CD4-positive, alpha-beta T cell treated with Interleukin-12 subunit alpha and Interleukin-12 subunit beta, for 1 hour (primary cell): ENCODE results near the gene KLHL18.
"Not testable (repeated sequence)": the region's sequence is repeated elsewhere in the genome, so short reads cannot be mapped to it uniquely, and the experiment has no call there.

Experiments used
- DNase-seq: peaks from one replicate; pipeline ENCODE4 v3.0.0-alpha.2; 2020

Gene KLHL18

GRCh38 chr3:47282424-47283192 lies at the start of gene KLHL18, which contains the start of gene KIF9:
TSS of gene KLHL18 (plus strand) at chr3:47282944. CDS start at chr3:47282966, 22 bp downstream.
TSS of gene KIF9 (minus strand) at chr3:47282799. CDS start at chr3:47277374, 5,425 bp downstream.
- DNase-seq, result peak; percentile 97

GRCh38 chr3:47238017-47238416 lies 44.7 kb upstream of the KLHL18 start:
- no peak for DNase-seq

GRCh38 chr3:47239929-47240328 lies 42.8 kb upstream of the KLHL18 start:
- DNase-seq, result no peak

DNA sequence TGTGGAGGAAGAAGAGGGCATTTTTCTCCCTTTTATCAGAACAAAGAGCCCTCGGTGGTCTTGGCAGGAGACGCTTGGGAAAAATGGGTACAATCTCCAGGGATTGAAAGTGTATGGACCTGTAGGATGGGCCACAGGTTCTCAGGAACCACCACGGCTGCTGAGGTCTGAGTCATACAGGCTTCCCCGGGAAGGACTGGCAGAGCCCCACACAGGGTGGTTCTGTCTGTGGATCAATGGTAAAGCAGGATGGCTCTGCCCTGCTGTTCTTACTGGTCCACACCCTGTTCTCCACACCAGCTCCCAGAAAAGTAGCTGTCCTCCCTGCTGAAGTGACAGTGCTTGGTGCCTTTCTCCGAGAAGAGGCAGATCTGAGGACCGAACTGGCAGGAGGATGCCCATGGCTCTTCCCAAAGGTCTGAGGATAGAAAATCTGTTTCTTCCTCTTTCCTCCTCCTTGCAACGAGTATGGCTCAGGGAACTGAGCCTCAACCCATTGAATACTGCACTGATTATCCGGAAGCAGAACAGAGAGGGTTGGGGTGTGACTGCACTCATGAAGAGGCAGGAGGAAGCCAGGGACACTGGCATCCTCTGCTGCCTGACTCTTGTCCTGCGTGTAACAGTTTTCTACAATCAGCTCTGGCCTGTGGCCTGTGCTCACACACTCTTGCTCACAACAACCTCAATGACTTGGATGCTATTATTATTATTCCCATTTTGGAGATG lies 39.2 kb upstream of the KLHL18 start:
- DNase-seq, result no peak

GRCh38 chr3:47244531-47245100 lies 38.1 kb upstream of the KLHL18 start:
- no peak for DNase-seq

GRCh38 chr3:47245271-47245670 lies 37.5 kb upstream of the KLHL18 start:
- no peak for DNase-seq

- DNase-seq, result no peak
Measured at GRCh38 chr3:47247131-47248064, 35.3 kb upstream of the KLHL18 start.

- no peak for DNase-seq
Measured at GRCh38 chr3:47250309-47251060, 32.3 kb upstream of the KLHL18 start.

GRCh38 chr3:47251085-47251484 lies 31.7 kb upstream of the KLHL18 start:
- not testable (repeated sequence) for DNase-seq

DNA sequence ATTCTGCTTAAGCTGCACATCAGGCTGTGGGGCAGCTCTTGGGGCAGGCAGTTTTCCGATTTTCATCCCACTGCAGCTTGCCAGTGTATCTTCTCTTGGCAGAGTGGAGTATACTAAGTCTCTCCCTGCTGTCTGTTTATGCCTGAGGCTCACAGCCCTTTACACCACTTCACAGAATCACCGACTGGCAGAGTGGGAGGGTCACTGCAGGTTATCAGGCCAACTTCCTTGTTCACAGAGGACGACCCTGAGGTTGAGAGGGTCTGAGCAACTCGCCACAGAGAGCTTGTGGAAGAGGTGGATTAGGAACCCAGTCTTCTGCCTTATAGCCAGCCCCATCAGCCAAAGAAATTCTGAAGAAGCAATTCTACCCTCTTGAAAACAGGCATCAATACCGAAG lies 31.1 kb upstream of the KLHL18 start:
- DNase-seq, result no peak

DNA sequence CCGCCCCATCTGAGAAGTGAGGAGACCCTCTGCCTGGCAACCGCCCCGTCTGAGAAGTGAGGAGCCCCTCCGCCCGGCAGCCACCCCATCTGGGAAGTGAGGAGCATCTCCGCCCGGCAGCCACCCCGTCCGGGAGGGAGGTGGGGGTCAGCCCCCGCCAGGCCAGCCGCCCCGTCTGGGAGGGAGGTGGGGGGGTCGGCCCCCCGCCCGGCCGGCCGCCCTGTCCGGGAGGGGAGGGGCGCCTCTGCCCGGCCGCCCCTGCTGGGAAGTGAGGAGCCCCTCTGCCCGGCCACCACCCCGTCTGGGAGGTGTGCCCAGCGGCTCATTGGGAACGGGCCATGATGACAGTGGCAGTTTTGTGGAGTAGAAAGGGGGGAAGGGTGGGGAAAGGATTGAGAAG lies 26.4 kb upstream of the KLHL18 start:
- DNase-seq, result not testable (repeated sequence)

GRCh38 chr3:47259114-47259513 lies 23.6 kb upstream of the KLHL18 start:
- DNase-seq, result no peak

DNA sequence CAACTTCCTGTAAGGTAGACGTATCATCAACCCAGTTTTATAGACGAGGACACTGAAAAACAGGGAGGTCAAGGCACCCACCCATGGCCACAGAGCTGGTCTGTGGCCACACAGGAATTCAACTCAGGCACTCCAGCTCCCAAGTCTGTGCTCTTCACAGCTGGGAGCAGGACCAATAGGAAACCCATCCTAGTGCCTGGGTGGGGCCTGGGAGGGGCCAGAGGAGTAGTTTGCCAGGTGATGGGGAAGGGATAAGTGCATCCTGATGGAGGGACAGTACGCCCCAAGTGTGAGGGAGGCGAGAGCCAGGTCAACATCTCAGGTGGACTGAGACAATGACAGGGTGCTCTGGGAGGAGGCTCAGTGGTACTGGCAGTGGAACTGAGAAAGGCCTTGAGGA lies 22.1 kb upstream of the KLHL18 start:
- no peak for DNase-seq

- no peak for DNase-seq
Measured at GRCh38 chr3:47261301-47261700, 21.4 kb upstream of the KLHL18 start.

- DNase-seq, result no peak
Measured at GRCh38 chr3:47265008-47265407, 17.7 kb upstream of the KLHL18 start.

DNA sequence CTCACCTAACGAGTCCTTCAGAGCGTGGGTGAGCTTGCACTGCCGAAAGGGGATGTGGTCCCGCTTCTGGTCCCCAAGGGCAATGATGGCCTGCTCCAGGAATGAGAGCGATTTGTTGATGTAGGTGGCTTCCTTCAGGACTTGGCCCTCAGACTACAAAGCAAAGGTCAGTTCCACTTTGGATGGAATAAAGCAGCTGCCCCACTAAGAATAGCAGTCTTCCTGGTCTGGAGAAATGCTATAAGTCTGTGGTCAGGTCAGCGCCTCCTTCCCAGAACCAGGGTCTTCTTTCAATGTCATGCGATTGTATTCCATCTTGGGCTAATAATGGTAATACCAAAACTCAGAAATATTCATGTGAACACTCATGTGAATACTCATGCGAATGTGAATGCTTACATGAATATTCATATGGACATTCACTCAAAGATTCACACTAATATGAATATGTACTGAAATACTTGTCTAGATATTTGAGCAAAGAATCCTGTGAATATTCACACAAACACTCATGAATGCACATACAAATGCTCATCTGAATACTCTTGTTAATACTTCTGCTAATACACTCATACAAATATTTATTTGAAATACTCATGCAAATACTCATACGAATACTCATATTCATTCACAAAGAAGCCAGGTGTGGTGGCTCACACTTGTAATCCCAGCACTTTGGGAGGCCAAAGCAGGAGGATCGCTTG lies 16.9 kb upstream of the KLHL18 start:
- no peak for DNase-seq

DNA sequence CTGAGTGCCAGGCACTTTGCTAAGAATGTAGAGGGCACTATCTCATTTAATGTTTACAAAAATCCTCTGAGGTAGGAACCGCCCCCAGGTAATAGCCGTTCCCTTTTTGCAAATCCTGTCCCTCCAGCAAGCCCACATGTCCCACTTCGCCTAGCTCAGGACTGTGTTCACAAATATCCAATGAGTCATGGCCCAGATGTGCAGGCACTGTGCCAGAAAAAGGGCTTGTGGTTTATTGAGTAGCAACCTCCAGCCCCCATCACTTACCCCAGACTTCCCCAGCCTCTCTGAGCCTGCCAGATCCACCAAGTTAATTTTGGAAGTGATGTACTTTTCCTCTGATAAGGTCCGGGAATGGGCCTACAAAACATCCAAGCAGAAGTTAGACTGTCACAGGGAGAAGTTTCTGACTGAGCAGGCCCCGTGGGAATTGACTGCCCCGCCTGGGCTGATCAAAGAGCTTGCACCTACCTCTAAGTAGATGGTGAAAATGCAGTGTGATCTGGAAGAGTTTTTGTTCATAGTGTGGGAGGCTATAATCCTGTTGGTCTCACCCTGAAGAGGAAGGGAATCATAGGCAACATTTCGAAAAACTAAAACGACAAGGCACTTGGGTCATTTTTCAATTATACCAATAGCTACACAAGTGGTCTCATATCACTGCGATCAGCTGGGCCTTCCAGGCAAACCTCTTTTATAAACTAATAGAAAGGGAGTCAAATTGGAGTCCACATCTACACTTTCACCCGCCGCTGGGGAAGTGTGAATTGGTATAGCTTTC lies 15.8 kb upstream of the KLHL18 start:
- peak; percentile 25 for DNase-seq

DNA sequence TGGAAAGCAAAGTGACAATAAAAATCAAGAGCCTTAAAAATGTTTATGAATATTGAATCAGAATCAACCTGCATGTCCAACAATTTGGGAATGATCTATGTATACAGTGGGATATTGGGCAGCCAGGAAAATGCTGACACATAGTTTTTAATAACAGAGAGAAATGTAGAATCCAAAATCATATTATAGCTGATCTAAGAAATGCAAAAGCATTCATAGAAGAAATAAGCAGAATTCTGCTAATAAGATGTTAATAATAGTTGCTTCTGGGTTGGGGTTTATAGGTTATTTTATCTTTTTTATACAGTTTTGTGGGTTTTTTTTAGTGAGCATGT lies 15.3 kb upstream of the KLHL18 start:
- no peak for DNase-seq

DNA sequence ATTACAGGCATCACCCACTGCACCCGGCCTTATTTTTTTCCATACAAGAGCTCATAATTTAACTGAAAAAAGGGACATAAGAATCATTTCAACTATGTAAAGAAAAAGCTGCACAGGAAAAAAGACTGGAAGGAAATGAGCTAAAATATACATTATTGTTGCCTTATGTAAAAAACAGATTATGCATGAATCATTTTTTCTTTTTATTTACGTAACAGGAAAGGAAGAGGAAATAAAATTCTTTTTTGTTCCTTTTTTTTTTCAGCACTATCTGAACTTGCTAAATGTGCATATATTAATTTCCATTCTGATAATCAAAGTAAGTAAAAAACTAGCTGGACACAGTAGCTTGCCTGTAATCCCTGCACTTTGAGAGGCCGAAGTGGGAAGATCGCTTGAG lies 12.2 kb upstream of the KLHL18 start:
- no peak for DNase-seq

GRCh38 chr3:47273564-47273963 lies 9.2 kb upstream of the KLHL18 start:
- DNase-seq, result no peak

GRCh38 chr3:47274652-47275051 lies 8.1 kb upstream of the KLHL18 start:
- DNase-seq, result no peak
